ENCODE data around the gene DLX3. TPM values are rescaled to one million over a fixed set of nuclear protein-coding genes. Genes with fewer than 3 reads are reported as not detected.

Gene DLX3
- polyA plus RNA-seq, 4 donors: 0.99 to 1.7 (median 1.3) TPM

DNA sequence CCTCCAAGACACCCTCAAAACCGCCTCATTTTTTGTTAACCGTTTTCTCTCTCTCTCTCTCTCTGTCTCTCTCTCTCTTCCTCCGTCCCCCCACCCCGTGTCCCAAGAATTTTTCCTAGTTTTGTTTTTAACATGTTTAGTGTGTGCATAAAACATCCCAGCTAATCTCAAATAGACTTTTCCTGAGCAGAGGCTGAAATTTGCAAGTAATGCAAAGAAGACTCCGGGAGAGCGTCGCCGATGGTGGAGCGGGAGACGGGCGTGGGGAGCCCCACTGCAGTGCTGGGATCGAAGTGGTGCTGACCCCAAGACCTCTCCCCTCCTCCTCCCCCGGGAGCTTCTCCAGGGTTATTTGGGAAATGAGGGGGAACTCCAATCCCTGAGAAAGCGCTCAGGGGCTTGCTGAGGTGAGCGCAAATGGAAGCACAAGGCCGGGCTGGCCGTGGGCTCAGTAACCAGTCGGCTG lies 30.7 kb downstream of the DLX3 start:
- no peak for DNase-seq (ENCODE audit: low read depth in 4 of 4, low spot score in 3 of 4)

DNA sequence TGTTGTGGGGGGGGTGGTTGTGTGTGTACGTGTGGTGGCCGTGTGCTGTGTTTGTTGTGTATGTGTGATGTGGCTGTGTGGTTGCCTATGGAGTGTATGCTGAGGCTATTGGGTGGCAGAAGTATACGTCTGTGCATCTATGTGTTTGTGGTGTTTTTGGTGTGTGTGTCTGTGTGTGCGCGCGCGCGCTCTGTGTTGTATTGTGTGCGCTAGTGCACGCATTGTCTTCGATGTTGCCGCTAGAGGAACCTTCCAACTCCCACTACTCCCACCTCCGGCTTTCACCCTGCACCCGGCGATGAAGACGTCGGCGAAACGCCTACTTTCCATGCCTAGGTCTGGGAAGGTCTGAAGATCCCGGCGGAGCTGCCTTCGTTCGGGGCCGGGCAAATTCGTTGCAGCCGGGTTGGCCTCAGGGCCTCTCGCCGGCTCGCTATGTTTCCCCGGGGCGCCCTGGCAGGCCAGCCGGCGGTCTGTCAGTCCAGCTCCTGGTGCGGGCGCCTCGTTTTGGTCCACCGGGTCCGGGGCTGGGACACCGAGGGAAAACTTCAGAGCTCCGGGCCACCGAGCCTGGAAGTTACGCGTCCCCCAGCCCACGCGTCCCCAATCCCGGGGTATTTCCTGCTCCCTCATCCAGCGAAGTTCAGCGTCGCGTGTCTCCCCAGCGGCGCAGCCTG lies 31.3 kb downstream of the DLX3 start:
- no peak for DNase-seq (ENCODE audit: low read depth in 4 of 4, low spot score in 3 of 4)

DNA sequence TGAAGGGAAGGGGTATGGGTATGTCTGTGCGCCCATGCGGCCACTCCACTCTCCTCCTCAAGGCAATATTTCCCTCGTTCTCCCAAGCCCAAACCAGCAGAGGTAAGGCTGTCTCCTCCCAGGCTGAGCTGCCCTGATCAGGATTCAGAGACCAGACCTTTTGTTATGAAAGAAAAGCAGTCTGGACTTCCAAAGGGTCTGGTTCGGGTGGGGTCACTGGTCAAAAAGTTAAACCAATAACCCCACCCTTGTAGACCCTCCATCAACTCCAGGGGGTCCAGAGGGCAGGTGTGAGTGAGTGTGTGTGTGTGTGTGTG lies 31.8 kb downstream of the DLX3 start:
- DNase-seq (ENCODE audit: low read depth in 4 of 4, low spot score in 3 of 4): no peak

DNA sequence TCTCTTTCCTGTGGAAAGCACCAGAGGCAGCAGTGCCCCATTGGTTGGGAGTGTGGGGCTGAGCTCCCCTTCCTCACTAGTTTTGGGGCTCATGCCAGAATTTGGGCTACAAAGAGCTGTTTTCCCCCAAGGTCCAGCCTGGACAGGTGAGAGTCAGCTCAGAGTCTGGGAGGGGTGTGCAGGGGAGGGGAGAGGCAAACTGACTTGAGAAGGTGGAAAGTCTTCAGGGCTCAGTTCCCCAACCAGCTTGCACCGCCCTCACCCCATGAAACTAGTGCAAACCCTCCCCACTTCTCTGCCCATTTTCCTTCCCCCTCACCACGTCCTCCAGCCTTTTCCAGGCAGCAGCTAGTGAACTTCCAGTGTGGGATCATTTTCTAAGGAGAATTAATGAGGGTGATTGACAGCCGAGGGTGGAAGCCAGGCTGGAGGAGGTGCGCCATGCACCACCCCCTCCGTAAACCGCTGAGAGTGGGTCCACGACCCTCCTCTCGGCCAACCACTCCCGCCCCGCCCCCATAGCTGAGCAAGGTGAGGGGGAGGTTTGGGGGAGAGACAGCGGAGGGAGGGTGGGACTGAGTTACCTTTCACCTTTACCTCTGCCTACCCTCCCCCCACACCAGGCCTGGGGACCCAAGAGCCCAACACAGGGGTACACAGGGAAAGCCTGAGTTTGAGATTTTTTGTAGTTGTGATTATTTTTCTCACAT lies 32.3 kb downstream of the DLX3 start:
- no peak for DNase-seq (ENCODE audit: low read depth in 4 of 4, low spot score in 3 of 4)

DNA sequence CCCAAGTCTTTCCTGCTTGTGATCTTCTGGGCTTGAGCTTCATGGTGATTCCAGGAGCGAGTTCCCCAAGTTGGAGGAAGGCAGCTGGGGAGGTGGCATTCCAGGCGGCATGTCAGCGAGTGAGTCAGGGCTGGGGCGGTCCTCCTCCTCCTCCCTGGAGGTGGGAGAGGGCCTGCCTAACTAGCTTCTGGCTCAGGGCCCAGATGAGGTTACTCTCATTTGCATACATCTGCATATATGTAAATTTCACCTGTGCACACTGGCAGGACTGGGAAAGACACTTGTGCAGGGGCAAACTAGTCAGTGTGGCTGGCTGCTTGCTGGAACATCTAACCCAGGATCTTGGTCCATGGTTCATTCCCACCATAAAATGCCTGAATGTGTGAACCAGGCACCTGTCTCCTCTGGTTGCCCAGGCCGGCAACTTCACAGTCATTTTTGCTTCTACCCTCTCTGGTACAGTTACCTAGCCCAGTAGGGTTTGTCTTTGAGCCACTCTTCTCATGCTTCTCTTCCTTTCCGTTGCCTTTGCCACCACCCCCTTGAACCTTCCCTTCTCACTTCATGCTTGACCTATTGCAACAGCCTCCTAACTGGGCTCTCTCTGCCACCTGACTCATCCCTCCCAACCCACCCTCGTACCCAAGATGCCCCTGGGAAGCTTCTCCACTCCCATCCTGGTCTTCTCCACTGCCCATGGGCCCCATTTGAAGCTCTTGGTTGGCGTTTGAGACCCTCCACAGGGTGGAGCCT lies 35.7 kb downstream of the DLX3 start:
- DNase-seq (ENCODE audit: low read depth in 4 of 4, low spot score in 3 of 4): no peak

DNA sequence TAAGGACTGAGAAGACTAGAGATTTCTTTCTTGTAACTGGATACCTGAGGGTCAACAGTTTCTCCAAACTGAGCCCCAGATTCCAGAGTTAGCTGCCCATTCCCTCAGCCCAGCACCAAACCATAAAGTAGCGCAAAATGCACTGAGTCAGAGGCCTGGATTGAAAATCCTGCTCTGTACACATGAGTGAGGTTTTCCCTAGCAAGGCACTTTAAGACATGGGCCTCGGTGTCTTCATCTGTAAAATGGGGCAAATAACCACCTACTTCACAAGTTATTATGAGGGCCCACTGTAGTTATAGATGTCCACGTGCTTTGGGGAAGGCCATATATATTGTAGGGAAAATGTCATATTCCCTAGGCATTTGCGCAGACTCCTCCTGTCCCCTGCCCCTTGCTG lies 36.3 kb downstream of the DLX3 start:
- DNase-seq (ENCODE audit: low read depth in 4 of 4, low spot score in 3 of 4): no peak

DNA sequence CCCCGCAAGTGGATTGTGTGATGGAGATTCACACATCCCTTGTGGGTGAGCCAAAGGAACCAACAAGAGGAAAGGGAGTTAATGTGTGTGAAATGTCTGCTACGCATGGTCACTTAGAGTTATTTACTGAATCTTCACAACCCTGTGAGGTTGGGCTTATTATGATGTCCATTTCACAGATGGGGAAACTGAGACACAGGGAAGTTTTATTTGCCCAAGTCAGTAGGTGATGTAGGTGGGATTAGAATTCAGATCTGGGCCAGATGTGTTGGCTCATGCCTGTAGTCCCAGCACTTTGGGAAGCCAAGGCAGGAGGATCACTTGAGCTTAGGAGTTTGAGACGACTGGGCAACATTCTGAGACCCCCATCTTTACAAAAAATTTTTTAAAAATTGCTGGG lies 37.7 kb downstream of the DLX3 start:
- DNase-seq (ENCODE audit: low read depth in 4 of 4, low spot score in 3 of 4): no peak

DNA sequence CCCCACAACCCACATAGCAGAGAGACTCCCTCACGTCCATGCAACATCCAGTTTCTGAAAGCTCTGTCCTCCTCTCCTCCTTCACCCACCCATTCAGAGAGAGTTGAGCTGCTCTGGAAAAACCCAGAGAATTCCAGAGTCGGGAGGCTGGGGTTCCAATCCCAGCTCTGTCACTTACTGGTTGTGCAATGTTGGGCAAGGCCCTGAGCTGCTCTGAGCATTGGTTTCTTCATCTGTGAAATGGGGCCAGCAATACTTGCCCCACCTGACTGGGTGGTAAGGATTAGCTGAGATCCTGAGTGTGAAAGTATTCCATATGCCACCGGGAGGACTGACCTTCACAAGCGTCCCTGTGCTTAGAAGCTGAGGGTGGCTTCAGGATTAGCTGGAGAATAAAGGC lies 38.2 kb downstream of the DLX3 start:
- no peak for DNase-seq (ENCODE audit: low read depth in 4 of 4, low spot score in 3 of 4)

DNA sequence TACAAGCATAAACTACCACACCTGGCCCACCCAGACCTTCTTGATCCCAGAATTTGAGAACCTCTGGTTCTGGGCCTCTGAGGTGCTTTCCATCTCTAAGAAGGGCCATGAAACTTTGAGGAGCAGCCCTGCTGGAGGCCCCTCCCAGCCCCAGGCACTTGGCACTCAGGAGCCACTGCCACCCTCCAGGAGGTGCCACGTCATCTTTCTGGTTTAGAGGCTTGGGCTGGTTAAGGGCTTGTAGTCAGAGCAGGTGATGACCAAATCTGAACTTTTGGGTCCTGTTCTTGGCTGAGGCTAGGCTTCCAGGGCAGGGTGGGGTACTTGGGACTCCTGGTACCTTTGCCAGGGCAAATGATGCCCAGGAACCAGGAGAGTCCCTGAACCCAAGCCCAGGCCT lies 39.9 kb downstream of the DLX3 start:
- no peak for DNase-seq (ENCODE audit: low read depth in 4 of 4, low spot score in 3 of 4)

DNA sequence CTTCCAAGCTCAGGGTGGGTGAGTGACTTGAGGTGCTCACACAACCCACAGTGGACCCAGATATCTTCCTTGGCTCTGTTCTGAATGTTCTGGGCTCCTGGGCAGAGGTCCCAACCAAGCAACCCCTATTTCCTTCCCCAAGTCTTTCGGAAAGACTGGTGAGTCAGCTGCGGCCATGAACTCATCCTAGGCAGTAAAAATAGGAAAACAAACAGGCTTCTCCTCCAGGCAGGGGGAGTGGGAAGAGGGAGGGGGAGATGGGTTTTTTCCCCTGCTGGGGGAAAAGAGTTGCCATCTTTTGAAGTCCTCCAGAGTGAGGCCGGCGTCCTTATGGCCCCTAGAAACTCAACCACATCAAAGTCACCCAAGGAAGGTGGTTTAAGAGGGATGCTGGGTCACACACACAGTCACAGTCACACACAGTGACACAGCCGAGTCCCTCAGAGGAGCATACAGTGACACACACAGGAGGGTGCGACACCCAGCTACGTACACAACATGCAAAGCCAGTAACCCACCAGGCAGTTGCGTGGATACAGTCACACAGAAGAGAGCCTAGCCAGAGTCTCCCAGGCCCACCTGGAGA lies 42.0 kb downstream of the DLX3 start:
- DNase-seq (ENCODE audit: low read depth in 4 of 4, low spot score in 3 of 4): no peak

DNA sequence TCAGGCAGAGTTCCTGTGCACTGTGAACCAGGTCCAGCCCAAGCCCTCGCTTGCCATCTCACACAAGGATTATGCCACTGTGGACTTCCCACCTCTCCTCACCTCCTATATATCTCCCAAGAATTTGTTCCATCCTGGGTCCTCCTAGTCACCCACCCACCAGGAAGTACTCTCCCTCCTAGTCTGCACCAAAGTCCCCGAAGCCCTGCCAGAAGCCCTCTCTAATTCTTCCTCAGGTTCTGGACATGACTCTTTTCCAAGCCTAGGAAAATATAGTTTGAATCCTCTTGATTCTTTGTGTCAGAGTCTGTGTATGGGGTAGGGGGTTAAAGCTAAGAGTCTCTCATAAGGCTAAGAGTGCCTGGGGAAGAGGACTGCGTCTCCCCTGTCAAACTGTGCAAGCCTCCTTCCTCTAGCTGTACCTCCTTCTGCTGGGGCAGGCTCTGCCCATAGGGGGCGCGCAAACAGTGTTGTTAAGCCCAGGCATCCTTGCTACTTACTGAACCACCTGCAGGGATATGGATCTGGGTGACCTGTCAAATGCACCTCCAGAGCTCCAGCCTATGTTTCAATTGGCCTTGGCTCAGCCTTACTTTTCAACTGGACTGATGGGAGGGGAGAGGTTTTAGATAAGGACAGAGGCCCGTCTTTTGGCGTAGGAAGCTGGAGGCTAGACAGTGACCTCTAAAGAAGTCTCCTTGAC lies 42.7 kb downstream of the DLX3 start:
- no peak for DNase-seq (ENCODE audit: low read depth in 4 of 4, low spot score in 3 of 4)

DNA sequence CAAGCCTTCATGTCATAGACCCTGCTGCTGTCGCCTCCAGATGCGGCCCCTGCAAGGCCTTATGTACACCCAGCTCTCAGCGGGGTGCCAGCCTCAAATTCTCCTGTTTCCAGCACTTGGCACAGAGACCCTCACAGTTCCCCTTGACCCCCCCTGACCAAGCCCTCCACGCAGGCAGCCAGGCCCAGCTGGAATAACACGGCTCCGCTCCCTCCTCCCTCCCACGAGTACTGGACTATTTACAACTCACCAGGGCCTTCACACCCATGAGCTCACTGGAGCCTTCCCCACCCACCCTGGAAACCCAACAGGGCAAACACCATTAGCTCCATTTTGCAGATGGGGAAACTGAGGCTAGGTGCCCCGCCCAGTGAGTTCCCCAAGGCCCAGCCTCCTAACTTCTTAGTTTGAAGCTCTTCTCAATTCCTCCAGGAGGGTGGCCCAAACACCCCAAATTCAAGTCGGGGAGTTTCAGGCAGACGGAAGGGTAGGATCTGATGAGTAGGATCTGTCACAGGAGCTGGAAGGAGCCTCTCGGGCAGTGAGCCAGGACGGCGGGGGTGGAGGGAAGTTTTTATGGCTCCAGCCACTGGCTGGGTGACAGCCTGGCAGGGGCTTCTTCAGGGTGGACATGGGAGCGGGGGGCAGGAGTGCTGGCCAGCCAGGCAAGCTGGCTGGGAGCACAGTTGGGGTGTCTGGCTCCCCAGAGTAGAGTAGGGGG lies 43.5 kb downstream of the DLX3 start:
- DNase-seq (ENCODE audit: low read depth in 4 of 4, low spot score in 3 of 4): no peak

DNA sequence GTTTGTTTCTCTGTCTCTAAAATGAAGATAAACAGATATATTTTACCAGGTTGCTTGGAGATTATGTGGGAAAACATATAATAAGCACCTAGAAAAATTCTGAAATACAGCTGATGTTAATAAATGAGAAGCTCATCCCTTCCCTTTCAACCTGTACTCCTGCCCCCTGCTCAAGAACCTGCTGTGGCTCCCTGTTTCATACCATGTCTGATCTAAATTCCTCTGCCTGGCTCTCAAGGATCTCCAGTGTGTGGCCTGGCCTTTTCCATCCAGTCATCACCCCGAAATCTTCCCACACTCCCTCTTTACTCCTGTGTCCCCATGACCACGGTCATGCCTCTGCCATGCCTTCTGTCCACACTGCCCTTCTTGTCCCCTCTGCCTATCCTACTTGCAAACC lies 45.4 kb downstream of the DLX3 start:
- DNase-seq (ENCODE audit: low read depth in 4 of 4, low spot score in 3 of 4): no peak

DNA sequence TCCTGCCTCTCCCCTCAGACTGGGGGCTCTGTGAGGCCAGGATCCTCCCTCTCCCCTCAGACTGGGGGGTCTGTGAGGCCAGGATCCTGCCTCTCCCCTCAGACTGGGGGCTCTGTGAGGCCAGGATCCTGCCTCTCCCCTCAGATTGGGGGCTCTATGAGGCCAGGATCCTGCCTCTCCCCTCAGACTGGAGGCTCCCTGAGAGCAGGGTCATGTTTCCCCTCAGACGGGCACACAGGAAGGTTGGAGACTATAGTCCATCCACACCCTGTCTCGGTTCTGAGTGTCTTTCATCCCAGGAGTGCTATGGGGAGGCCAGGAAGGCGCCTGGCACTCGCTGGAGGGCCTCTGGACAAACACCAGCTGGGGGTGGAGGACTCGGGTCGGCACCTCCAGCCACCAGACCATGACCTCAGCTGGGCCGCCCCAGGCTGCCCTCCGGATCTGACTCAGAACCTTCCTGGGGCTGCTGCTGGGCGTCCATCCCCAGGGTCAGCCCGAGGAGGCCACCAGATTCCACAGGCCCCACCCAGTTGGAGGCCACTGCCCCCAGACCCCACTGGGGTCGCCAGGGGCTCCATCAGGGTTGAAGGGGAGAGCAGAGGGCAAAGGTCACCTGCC lies 48.0 kb downstream of the DLX3 start:
- no peak for DNase-seq (ENCODE audit: low read depth in 4 of 4, low spot score in 3 of 4)

DNA sequence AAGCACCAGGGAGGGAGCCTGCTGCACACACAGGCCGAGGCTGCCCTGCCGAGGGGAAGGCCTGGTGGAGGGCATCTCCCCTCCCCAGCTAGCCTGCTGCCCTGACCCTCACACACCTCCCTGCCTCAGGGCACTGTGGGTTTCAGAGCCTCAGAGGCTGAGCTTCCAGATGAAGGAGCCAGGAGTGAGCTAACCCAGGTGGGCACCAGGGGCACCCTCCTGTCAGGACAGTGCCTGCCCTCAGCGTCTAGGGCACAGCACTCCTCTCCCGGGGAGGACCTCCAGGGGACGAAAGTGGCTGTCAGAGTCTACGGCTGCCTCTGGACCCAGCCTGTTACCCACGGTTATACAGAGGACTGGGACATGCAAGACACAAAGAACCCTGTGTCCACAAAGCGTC lies 48.8 kb downstream of the DLX3 start:
- DNase-seq (ENCODE audit: low read depth in 4 of 4, low spot score in 3 of 4): no peak

DNA sequence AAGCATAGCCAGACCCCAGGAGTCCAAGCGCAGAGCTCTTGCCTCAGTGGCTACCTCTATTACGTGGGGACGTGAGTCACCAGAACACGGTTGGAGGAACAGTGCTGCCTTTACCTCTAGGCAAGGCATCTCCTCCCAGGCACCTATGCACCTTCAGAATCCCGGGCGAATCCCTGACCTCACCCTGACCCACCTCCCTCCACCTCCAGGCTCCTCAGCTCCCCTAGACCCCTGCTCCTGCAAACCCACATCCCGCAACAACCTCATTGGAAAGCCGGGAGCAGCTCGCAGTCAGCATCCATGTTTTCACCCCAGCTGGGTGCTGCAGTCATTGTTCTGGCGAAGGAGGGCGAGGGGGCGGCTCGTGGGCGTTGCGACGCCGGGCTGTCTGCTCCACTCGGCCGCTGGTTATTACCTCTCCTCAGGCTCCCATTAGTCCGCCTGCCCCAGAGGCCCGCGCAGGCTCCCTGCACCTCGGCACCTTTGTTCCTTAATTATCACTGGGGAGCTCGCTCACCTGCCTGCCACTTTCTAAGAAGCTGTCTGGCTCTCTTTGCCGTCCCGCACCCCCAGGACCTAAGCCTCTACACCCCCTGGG lies 50.7 kb downstream of the DLX3 start:
- DNase-seq (ENCODE audit: low read depth in 4 of 4, low spot score in 3 of 4): no peak

DNA sequence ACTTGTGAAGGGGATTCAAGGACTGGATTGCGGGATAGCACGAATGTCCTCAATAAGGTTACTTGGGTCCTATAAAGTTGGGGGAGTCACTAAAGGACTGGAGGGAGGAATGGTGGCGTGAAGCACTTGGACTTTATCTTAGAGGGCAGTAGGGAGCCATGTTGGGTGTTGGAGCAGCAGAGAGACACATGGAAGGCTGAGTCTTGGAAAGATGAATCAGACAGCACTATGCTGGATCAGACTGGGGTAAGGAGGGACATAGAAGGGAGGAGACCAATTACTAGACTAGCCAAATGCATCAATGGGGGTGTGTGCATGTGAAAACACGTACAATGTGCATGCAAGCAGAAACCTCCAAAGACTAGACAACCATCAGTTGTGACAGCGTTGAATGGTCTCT lies 52.1 kb downstream of the DLX3 start:
- DNase-seq (ENCODE audit: low read depth in 4 of 4, low spot score in 3 of 4): no peak

DNA sequence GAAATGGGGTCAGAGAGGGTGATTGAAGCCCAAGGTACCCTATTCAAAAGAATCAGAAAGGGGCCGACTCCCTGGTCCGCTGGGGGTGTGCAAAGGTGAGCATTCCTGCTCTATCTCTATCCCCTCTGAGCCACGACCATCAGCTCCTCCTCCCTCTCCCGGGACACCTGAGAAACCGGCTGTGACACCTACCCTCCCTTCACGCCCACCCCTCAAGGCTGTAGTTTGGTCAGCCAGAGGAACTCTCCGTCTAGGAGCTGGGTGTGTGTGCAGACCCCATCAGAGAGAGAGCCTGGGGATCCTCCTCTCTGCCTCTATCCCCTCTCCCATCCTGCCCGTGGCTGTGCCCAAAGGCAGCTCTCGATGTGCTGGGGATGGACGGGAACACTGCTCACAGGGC lies 53.6 kb downstream of the DLX3 start:
- DNase-seq (ENCODE audit: low read depth in 4 of 4, low spot score in 3 of 4): no peak

Measured in left renal pelvis (tissue), 4 donors.